CD4-positive, alpha-beta T cell treated with Interleukin-15 for 4 hours (primary cell): ENCODE results near the gene NR2C2AP.

Experiments
- DNase-seq: peaks from one replicate; pipeline ENCODE4 v3.0.0-alpha.2; 2020; ENCODE audit warnings: low spot score

NR2C2AP gene

DNA sequence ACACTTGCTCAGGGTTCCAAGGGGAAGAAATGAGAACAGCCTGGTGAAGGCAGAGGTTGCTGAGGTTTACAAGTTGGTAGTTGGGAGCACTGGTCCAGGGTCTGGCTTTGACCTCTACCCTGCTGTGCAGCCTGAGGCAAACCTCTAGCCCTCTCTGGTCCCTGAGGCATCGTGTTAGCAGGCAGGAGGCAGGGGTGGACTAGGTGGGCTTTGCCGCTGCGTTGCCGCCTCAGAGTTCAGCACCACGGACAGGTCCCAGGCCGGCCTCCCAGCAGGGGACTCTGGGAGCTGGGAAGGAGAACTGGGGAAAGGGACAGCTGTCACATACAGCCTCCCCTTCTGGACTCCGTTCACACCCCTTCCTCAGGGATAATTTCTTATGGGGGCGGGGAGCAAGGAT is 11.7 kb upstream of the NR2C2AP start:
- DNase-seq, result peak; percentile 7

DNA sequence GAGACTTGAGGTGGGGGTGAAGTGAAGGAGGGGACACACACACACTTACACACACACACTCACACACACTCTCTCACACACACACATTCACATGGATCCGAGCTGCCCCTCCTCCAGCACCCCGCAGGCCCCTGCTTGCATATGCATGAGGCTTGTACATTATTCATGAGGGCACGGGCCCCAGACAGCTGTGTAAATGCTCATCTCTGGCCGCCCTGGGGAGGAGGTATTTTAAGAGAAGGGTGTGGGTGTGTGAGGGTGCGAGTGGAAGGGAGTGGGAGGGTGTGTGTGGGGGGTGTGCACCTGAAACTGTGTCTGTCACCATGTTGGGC is 10.9 kb upstream of the NR2C2AP start:
- no peak for DNase-seq

DNA sequence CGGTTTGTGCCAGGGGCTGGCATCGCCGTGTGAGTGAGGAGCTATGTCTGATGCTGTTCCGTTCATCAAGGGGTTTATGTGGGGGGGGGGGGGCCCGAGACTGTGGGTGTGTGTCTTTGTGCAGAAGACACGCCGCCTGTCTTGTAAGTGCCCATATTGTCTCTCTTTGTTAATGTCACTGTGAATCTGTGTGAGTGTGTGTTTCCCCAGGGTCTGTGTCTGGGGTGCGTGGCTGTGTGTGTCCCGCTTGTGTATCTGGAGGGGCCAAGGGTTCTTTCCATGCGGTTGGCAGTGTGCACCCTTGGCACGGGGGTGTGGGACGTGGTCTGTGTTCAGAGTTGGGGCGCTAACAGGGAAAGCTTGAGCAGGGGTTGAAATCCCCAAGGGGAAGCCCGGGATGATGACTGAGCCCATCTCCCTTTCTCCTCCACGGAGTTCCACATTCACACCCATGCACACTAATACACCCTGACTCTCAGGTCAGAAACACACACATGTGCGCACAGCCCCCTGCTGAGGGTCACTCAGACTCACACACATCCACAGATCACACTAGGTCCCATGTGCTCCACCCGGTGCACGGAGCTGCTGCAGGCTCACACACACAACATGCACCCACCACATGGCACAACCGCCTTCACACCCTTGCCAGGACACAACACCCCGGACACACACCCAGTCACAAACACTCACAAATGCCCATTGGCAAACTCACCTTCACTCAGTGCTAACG is 10.4 kb upstream of the NR2C2AP start:
- DNase-seq, result no peak

DNA sequence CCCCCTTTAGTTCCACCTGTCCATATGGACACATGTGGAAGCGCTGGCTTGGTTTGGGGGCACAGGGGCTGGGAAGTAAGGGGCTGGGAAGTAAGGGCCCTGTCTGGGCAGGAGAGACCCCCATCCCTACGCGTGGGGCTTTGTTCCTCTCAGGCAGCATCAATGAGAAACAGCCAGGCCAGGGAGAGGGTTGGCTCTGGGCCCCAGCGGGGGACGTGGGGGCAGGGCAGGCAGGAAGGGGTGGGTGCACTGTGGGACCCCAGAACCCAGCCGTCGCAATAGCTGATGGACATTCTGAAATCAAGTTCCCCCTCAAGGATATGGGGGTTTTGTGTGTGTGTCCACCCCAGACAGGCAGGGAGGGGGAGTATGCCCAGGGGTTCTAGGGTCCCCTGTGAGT is 9.7 kb upstream of the NR2C2AP start:
- DNase-seq, result no peak

DNA sequence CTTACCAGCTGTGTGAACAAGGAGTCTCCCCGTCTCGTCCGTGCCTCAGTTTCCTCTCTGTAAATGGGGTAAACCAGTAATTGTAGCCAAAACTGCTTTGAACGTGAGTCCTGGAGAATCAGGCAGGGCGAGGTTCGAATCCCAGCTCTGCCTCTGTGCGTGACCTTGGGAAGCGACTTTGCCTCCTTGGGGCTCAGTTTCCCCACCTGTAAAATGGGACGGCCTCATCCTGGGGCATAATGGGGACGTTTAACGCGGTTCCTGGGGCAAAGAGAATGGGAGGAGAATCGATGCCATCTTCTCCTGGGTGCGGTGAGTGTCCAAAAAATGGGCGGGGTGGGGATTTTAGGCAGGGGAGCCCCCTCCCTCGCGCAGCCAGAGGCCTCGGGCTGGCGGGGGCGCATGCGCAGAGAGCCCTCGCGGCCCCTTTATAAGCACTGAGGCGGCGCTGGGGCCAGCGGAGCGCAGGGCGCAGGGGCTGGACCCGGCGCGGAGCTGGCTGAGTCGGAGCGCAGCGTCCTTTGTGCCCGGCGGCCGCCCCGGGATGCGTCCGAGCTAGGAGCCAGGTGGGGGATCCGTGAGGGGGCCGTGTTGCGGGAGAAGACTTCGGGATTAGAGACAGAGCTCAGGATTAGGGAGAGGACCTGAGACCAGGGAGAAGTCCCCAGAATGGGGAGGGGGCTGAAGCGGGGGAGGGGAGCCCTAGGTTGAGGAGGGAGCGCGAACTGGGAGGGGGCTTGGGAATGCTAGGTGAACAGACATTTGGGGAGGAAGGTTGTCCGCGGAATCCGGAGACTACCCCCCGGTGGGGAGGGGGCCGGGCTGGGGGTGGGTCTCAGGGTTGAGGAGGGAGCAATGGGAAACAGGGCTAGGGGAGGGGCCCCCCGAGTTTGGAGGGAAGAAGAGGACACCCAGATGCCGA is 8.5 kb upstream of the NR2C2AP start, which contains the start of gene NCAN:
TSS of gene NCAN (plus strand) at position 460 of the 922 bp plus-strand sequence. CDS start 4,996 bp downstream, outside the sequence.
- DNase-seq, result no peak

DNA sequence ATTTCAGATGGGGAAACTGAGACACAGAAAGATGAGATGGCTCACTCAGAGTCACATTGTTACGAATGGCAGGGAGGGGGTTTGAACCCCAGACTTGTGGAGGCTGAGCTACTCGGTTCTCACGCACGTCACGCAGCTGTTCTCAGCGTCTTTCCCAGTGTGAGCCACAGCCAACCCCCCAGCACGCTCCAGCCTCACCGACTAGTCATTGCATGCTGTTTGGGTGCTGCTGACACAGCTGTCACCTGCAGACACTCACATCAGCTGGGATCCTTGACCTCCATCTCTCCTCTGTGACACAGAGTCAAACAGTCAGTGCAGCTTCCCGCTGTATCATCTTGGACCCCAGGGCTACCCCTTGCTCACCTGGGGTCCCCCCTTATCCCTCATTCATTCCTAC is 6.2 kb upstream of the NR2C2AP start:
- no peak for DNase-seq

DNA sequence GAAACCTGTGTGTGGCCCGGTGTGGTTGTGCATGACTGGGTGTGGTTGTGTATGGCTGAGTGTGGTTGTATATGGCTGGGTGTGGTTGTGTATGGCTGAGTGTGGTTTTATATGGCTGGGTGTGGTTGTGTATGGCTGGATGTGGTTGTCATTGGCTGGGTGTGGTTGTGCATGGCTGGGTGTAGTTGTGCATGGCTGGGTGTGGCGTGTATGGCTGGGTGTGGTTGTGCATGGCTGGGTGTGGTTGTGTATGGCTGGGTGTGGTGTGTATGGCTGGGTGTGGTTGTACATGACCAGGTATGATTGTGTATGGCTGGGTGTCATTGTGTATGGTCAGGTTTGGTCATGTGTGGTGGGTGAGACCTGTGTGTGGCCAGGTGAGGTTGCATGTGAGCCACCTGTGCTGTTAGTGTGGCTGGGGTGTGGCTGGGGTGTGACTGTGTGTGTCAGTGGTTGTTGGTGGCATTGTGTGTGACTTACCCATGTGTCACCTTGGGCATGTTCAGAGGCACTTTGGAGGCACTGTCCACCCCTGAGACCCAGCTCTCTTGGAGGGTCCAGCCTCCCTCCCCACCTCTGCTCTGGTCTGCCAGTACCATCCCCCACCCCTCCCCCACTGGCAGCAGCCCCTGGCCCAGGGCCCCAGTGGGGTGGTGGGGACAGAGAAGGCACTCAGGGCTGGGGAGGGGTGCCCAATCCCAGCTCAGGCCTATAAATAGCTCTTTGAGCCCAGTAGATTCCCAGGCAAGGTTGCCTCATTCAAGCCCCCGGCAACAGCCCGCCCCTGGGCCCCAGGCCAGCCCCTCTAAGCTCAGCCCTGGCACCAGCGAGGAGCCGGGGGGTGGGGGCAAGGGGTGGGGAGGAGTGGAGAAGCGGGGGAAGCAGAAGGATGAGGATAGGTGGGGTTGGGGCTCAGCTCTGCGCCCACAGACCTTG is 4.7 kb upstream of the NR2C2AP start:
- DNase-seq, result no peak

DNA sequence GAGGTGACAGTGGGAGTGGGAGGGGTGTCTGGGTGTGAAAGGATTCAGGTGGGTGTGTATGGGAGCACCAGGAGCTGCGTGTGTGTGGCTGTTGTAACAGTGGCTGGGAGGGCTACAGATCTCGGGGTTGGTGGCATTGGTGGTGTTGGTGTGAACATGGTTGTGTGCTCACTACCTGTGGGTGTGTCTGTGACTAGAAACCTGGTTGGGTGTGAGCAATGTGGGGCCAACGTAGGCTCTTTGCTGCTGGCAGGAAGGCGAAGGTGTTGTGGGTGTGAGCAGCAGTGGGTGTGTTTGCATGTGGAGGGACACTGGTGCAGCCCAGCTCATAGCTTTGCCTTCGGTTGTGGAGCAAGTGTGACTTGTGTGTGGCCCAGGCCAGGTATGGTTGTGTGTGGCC is 3.7 kb upstream of the NR2C2AP start:
- DNase-seq, result no peak

DNA sequence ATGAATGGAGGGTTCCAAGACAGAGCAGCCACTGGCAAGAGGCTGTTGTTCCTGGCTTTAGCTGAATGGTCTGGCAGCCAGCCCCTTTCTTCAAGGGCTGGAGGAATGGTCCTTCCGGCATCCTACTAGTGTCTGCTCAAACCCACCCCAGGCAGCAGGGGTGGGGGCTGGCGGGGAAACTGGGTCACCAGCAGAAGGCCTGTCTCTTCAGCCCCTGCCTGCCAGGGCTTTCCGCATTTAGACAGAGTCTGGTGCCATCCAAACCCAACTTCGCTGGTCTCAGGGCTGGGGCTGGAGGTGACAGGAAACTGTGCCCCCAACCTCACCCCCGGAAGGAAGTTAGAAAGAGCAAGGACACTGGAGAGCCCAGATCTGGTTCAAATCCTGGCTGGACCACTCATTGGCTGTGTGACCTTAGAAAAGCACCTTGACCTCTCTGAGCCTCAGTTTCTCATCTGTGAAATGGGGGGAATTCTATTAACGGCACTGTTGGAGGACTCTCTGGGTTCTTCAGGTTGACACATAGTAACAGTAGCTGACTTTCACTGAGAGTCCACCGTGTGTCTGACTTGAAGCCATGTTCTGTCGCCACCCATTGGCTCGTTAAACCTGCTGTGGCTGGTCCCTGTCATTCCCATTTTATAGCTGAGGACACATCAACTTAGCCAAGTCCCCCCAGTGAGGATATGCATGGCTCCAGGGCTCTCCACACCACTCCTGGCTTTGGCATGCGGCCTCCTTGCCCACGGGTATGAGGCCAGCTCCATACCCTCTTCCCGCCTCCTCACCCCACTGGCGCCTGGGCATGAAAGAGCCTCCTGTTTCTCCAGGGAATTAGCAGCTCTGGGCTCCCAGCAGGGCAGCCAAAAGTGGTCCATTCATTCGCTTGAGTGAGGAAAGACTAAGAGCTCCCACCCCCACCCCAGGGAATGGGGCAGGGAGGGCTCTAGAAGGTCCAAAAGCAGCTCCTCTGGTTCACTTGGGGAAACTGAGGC is 2.5 kb upstream of the NR2C2AP start:
- no peak for DNase-seq

DNA sequence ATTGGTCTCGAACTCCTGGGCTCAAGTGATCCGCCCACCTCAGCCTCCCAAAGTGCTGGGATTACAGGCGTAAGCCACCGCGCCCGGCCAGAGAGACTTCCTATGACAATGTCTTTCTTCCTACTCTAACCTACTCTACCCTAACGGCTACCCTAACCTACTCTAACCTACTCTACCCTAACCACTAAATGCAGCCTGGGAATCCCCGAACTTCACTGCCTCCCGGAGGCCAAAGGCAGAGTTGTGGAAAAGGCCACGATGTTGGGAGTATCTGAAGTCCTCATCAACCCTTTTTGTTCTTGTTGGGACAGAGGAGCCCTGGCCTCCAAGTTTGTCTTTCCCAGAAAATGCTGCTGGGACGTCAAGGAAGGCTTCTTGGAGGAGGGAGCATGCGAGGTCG is 967 bp upstream of the NR2C2AP start:
- no peak for DNase-seq

DNA sequence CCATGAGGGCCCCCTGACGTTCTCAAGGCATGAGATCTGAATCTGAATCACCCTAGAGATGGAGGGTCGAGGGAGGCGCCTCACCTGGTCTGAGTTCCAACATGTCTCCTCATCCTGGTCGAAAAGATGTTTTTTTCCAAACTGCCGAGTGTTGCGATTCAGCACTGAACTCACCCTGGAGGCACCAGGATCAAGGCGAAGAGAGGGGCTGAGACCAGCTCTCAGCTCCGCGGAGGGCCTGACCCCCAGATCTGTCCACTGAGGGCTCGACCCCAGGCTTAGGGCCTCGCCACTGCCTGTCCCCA is 555 bp downstream of the NR2C2AP start:
- DNase-seq, result no peak

DNA sequence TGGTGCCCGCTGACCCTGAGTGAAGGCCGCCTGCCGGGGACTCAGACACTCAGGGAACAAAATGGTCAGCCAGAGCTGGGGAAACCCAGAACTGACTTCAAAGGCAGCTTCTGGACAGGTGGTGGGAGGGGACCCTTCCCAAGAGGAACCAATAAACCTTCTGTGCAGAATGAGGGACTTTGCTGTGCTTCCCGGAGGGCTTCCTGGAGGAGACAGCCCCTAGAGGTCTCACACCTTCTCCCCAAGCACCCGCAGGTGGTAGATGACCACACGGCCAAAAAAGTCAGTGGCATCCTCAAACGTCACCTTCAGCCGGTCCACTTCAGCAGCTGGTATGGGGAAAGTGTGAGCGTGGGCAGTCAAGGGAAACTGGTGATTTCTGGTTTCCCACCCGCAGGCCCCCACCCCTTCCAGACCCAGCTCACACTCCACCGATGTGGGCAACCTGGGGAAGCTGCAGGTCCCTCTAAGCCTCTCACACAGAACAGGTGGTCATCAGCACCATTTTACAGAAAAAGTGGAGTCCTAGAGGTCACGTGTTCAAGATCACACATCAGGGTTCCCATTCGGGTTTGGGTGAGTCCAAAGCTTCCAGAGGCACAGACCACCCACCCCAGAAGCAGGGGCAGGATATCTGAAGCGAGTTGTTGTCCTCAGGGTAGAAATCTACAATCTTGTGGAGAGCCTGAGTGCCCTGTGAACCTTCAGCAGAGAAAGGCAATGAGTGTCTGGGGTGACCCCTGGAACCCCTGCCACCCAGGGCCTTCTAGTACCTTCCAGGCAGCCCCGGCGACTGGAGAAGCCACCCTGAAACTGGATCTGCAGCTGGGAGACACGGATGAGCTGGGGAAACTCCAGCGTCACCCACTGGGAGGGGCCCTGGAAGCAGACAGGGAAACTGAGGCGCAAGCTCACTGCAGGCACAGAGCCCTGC is 1.2 kb downstream of the NR2C2AP start:
- DNase-seq, result no peak

DNA sequence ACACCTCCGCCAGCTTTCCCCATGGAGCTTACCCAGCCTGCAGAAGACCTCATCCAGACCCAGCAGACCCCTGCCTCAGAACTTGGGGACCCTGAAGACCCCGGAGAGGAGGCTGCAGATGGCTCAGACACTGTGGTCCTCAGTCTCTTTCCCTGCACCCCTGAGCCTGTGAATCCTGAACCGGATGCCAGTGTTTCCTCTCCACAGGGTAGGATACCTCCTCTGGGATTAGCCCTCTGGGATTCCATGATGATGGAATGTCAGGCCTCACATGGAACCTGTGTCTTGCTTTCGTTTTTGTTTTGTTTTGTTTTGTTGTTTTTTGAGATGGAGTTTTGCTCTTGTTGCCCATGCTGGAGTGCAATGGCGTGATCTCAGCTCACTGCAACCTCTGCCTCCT is 9.3 kb downstream of the NR2C2AP start:
- no peak for DNase-seq

DNA sequence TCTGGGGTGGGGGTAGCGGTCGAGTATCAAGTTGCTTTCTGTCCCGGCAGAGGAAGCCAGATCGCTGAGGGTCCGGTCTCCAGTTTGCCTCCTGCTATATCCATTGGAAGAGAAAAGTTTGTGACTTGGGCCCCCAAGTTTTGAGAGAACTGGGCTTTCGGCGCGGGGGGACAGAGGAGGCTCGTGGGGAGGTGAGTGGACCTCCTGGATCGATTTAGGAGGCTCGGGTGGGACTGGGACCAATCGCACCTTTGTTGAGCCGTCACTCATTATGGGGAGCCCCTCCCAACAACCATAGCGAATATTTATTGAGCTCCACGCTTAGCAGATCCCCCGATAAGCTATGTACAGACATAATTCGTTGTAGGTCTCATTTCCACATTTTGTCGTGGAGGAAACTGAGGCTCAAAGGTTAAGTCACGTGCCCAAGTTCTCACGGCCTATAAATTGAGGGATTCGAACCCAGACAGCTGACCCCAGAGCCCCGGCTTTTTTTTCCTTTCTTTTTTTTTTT is 10.2 kb downstream of the NR2C2AP start:
- no peak for DNase-seq

DNA sequence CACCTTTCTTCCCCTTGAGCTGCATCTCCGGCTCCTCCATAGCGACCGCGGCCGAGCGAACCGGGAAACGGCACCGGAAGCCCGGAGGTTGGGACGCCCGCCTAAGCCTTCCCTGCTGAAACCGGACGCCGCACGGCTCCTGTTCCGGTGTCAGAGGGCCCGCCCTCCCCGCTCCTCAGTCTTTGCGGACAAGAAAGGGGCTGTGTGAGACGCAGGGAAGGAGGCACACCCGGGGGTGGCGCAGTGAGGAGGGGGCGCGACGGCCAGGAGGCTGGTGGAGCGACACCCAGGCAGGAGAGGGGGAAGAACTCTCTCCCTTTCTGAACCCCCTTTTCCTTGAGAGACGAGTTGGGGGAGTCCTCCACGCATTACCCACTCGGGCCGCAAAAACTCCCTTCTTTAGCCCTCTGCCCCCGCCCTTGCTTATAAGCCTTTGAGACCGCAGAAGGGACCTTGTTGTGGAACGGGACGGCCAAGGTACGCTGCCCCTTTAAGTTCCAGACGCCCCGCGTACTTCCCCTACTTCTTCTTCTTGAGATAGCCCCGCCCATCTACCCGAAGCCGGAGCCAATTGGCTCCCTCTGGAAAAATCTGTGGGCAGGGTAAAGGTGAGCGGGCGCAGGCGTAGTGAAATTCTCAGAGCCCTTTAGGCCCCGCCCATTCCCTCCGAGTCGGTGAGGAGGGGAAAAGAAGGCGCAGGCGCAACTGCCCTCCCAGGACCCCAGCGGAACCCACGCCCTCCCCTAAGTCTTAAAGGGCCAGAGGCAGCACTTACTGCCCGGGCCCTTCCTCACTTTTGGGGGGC is 10.9 kb downstream of the NR2C2AP start, which contains the start of the genes BORCS8 and RFXANK:
TSS of gene BORCS8 (minus strand) at position 75 of the 805 bp plus-strand sequence. CDS start at position 40, 35 bp downstream.
TSS of gene RFXANK (plus strand) at position 181 of the 805 bp plus-strand sequence. CDS start 1,689 bp downstream, outside the sequence.
- DNase-seq, result peak; percentile 99

DNA sequence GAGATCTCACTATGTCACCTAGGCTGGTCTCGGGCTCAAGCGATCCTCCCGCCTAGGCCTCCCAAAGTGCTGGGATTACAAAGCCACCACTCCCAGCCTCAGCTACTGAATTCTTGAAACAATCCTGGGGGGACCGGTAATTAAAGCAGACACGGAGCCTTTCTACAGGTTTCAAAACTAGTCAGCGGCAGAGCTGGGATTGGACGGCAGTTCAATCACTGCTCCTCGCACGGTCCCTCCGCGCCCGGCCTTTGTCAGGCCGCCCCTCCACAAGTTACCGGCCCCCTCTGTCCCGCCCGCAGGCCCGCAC is 11.5 kb downstream of the NR2C2AP start:
- no peak for DNase-seq

DNA sequence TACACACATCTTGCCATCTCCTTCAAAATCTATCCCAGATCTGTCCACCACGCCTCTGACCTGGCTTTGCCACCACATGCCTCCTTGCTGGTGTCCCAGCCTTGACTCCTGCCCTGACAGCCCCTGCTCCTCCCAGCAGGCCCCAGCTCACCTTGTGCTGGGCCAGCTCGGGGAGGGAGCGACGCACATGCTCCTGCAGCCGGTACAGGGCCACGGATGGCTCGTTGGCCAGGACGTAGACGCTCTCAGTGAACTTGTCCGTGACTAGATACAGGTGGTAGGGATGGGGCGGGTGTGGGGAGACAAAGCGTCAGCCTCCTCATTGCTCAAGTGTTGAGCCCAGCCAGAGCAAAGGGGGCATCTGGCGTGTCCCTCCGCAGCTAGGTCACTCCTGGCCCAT is 16.5 kb downstream of the NR2C2AP start:
- no peak for DNase-seq

DNA sequence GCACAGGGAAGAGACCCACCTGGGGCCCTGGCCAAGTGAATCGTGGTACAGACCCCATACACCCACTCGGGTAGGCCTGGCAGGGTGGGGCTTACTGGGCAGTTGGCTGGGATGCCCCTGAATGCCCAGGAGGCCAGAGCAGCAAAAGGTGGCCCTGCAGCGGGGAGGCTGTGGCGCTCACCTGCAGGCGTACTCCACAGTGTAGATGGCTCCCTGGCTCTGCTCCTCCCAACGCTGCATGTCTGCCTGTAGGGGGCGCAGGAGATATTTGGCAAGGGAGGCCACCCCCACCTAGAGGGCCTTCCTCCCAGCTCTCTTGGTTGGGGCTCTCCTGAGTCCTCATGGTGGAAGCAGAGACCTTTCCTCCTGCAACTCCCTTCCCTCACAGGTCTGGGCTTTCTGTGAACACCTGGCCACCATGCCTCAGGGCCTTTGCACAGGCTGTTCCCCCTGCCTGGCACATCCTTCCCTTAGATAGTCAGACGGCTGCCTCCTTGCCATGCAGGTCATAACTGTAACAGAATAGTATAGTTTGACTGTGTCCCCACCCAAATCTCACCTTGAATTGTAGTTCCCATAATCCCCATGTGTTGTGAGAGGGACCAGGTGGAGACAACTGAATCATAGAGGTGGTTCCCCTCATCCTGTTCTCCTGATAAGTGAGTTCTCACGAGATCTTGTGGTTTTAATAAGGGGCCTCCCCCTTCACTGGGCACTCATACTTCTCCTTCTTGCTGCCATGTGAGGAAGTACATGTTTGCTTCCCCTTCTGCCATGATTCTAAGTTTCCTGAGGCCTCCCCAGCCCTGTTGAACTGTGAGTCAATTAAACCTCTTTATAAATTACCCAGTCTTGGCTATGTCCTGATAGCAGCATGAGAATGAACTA is 17.1 kb downstream of the NR2C2AP start:
- DNase-seq, result peak; percentile 69
